Stimulated activated CD8-positive, alpha-beta memory T cell treated with anti-CD3 and anti-CD28 coated beads, Interleukin-7, amount 100 ng/mL, for 24 hours (primary cell): ENCODE measurements around the gene AP2B1.
"Not testable (repeated sequence)": the region's sequence is repeated elsewhere in the genome, so short reads cannot be mapped to it uniquely, and the experiment has no call there.

Experiments
- DNase-seq: peaks from one replicate; pipeline ENCODE4 v3.0.0-alpha.2; 2020; ENCODE audit warnings: low read depth

The AP2B1 gene

DNA sequence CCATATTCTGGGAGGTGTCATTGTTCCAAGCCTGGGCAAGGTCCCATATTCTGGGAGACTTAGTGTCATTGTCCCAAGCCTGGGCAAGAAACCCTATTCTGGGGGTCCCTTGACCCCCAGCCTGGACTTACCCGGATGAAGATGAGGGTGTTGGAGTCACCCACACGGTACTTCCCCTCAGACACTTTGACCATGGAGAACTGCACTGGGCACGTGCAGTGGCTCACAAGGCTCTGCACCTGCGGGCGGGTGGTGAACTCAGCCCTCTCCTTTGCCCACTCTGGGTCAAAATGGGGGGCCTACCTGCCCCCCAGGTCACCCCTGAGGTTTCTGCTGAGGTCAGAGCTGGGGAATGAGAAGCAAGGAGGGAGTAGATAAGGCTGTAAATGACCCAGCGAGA, 161.9 kb downstream of the AP2B1 start:
- DNase-seq: no peak

DNA sequence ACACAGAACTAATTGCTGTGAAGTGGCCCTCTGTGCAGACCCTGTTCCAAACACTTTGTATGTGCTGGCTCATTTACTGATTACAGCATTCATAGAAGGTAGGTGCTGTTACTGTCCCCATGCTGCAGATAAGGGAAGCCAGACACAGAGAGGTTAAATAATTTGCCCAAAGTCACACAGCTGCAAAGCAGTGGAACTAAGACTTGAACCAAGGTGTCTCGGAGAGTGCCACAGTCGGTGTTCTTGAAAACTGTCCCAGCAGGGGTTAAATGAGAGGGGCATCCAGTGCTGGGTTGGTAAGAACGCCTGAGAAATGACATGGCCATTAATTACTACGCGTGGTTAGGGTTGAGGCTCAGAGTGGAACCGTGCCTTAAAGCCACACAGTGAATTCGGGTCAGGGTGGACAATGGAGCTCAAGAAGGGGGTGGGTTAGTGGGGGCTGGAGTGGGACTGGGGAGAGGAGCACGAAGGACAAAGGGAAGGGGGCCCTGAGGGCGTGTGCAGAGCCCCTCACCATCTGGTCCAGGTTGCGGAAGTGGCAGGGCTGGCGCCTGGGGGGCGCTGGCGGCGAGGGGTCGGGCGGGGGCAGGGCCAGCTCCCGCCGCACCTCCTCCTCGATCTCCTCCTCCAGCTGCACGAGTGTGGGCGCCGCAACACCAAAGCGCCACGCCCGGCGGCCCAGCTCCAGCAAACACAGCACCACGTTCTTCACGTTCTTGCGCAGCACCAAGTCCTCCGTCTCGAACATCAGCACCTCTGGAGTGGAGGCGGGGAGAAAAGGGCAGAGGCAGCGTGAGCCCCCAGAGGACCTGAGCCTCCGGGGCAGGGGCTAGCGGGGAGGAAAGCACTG, 162.7 kb downstream of the AP2B1 start:
- DNase-seq: no peak

DNA sequence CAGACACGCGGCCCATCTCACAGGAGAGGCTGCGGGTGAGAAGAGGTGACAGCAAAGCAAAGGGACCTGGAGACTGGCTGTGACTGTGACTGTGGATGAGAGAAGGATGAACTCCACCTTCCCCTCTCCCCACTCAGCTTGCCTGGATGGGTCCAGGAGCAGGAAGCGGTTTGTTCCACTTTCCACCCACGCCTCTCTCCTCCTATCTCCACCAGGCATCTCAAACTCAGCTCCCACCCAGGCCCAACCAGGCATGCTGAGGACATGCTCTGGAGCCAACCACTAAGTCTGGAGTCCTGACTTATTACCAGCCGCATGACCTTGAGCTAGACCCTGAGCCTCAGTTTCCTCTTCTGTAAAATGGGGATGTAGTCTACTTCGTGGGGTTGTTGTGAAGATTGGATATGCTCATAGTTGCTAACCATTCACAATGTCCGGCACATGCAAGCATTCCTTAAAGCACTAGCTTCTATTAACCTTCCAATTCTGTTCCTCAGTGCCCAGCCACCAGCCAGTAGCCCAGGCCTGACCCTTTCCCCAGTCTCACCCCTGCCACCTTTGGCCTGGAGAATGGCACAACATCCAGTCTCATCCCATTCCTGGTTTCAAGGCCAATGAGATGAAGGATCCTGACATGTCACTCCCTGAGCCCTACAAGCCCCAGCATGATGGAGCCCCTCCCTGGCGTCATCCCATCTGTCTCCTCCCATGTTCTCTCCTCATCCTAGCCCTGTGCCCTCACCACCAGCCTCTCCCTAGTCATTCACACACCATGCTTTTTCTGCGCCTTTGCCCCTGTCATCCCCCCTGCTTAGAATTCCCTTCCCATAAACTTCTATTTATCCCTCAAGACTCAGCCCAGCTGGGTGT, 163.6 kb downstream of the AP2B1 start:
- no peak for DNase-seq

DNA sequence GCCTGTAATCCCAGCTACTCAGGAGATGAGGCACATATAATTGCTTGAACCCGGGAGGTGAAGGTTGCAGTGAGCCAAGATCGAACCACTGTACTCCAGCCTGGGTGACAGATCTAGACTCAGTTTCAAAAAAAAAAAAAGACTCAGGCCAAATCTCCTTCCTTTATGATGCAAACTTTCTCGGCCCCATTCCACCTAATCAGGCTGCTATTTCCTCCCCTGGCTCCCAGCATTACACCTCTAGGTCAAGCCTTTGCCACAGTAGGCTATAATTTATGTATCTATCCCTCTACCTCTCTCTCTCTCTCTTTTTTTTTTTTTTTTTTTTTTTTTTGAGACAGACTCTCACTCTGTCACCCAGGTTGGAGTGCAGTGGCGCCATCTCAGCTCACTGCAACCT, 164.4 kb downstream of the AP2B1 start:
- DNase-seq: not testable (repeated sequence)

DNA sequence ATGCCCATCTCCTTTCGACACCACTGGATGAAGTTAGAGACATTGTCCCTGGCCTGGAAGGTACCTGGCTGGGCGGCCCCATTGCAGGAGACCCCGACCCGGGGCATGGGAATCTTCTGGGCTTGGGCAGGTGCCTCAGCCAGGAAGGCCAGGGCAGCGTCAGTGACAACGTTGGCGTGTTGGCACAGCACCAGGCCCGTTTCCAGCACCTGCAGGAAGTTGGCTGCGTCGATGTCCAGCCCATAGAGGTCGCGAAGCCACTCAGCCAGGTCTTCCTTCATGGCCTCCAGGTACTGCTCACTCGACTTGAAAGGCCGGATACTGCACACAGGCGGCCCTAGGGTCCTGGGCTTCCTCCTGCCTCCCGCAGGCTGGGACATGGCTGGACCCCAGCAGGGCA, 165.3 kb downstream of the AP2B1 start:
- DNase-seq: no peak

DNA sequence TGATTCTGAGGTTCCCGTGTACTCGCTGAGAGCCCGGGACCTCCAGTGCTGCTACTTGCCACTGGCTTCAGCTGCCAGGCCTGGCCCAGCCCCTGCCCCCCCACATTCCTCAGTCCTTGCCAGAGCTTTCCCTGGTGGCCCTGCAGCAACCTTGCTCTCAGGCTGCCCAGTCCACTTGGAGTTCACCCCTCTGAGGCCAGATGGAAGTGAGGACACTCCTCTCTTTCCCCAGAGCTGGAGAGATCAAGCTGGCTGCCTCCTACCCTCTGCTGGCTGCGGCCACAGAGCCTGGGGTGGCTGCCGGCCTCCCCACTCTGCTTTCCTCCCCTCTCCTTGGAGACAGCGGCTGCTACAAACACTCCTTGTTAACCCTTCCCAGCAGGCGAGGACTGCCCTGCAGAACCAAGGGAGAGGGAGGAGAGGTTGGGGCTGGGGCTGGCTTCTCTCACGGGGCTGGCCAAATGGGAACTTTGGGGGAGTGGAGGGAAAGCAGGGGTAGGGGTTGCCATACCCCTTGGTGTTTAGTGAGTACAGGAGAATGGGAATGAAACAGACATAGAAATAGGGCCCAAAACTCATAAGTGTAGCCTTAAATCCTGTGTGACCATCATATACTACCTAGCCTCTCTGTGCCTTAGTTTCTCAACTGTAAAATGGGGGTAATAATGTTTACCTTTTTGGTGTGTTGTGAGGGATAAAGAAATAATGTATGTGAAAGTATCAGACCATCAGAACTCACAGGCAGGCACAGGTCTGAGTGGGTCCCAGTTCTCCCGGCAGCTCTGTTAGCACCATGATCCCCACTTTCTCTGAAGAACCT, 166.0 kb downstream of the AP2B1 start, which contains the start of gene GAS2L2:
GAS2L2 (minus strand) TSS at position 295 of the 820 bp plus-strand sequence. CDS start 389 bp downstream, outside the sequence.
- DNase-seq: no peak

- DNase-seq: no peak
These were observed 170.1 kb downstream of the AP2B1 start for GRCh38 chr17:35757243-35757642.

DNA sequence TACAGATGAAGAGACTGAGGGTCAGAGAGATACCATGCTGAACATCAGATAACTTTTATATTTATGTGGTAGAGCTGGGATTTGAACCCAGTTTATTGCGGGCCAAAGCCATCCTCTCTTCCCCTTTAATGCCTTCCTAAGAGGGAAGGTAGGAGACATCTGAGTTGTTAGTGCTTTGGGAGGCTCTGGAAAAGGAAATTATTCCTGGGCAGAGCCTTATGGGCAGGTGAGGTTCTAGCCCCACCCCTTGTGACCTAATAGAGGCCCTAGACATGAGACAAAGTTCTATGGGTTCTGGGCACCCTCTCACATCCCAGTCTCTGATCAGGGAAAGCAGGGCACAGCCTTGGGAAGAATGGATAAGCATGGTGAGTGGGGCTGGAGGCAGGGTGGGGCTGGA, 173.5 kb downstream of the AP2B1 start, which contains the start of gene C17orf50:
C17orf50 (plus strand) TSS at position 301 of the 400 bp plus-strand sequence; CDS start at position 356, 55 bp downstream.
- no peak for DNase-seq

DNA sequence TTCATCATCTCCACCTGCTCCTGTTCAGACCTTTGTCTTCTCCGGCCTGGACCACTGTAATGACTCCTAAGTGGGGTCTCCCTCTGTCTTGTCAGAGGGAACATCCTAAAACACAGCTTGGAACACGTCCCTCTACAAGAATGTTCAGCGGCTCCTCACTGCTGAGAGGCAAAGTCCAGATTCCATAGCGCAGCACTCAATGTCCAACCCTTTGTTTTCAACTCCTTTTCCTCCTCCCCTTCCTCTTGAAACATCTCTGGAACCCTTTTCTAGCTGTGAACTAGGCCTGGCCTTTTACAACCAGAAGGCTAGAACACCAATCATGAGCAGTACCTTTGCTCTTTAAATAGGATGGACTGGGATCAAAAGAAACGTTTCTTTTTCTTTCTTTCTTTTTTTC, 174.5 kb downstream of the AP2B1 start:
- no peak for DNase-seq

GRCh38 chr17:35763767-35764122, 176.6 kb downstream of the AP2B1 start:
- DNase-seq: no peak

GRCh38 chr17:35764123-35764991, 177.2 kb downstream of the AP2B1 start:
- peak; percentile 67 for DNase-seq

DNA sequence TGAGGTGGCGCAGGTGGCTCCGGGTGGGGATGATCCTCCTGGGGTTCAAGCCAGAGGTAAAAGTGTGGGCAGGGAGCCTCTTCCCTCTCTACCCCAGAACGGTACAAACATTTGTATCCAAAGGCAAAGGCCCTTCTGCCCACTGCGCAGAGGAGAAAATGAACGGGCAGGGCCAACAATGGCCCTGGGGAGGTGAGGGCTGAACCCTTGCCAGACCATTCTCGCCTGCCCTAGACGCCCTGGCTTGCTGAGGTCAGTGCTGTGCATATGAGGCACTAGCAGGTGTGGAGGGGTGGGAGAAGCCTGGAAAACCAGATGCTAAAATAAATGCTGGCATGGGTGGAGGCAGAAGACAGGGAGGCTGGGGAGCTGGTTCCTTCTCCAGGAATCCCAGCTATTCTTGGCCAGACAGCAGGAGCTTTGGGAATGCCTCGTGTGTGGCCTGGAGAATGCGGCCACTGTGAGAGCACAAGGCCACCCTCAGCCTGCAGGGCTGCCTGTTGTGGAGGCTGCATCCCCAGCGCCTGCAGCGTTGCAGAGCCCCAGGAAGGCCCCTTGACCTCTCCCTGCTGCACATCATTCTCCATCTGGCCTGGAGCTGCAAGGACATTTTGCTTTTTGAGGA, 178.1 kb downstream of the AP2B1 start:
- no peak for DNase-seq

DNA sequence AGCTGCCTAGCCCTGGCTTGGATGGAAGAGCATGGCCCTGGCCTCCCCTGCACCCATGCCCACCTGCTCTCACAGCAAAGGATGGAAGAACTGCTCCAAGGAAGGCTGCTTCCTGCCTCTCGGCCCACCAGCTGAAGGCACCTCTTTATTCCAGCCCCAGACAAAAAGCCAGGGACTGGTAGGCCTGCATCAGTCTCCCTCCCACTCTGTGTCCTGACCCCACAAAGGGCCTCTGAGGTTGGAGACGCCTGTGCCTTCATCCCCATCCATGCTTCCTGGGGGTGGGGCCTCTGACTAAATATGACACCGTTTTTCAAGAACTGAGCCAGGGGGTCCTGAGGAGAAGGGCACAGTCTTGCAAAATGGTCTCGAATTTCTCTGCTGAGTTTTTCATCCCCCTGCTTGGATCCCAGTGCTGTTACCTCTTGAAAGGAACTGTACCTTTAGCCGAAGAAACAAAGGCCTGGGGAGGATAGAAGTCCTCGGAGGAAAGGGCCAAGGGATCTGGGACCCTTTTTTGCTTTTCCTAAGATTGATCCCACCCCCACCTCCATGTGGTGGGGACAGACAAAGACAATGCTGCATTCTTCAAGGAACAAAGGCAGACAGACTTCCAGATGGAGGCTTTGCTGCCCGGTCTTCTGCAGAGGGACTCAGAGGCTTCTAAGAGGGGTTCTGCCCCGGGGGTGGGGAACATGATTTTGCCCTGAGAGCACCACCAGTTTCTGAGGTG, 178.8 kb downstream of the AP2B1 start:
- DNase-seq: no peak

DNA sequence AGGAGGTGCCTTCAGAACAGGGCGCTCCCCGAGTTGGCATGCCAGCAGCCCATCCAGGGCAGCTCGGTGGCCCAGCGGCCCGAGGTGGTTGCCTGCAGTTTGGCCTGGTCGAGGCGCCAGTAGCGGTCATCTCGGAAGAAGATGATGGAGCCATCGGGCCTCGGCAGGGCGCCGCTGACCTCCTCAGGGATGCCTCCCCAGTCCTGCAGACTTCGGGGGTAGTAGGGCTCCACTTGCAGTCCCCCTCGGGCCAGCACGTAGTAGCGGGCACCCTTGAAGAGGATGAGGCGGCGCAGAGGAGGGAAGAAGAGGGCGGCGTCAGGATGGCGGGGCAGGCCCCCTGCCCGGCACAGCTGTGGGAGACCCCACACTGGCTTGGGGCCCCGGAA, 179.4 kb downstream of the AP2B1 start:
- no peak for DNase-seq

DNA sequence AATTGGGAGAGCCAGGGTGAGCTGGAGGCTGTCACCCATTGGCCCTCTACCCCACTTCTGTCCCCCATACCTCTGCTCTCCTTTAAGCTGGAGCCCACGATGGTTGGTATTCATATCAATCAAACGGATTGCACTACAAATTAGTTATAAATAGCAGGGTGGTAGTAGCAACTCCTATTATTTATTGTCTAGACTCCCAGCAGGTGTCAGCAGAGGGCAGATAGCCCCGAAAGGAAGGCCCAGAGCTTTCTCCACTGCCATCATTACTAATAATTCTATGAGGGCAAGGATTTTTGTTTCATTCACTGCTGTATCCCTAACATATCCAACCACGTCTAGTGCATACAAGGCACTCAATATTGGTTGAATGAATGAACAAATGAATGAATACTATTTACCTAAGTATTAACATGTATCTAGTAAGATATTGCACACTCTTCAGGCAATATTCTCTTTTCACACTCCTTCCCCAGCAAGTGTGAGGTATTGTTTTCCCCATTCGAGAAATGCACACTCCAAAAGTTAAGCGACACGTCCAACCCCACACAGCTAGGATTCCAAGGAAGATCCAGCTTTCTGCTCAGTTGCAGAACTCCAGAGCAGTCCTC, 179.9 kb downstream of the AP2B1 start:
- no peak for DNase-seq

- DNase-seq: no peak
These were observed 181.7 kb downstream of the AP2B1 start for GRCh38 chr17:35768797-35769196.

DNA sequence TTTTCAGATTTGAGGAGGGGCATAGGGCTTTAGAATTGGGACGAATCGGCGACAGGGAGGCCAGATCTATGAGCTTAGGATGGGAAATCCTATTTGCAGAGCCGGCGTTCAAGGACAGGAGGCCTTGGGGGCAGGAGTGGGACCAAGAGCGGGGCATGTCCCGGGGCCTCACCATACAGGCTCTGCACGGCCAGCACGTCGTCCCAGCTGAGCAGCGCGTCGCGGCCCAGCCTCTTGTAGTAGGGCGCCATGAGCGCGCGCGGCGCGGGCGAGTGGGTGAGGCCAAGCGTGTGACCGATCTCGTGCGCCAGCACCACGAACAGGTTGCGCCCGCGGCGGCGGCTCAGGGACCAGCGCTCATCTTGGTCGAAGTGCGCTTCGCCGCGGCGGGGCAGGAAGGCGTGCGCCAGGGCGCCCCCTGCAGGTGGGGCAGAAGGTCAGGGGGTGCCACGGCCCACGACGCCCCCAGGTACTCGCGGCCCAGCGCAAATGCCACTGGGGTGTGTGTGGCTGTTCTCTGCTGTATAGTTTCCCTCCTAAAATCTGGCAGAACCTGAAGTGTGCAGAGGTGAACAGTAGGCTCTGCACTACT, 182.9 kb downstream of the AP2B1 start:
- DNase-seq: no peak

DNA sequence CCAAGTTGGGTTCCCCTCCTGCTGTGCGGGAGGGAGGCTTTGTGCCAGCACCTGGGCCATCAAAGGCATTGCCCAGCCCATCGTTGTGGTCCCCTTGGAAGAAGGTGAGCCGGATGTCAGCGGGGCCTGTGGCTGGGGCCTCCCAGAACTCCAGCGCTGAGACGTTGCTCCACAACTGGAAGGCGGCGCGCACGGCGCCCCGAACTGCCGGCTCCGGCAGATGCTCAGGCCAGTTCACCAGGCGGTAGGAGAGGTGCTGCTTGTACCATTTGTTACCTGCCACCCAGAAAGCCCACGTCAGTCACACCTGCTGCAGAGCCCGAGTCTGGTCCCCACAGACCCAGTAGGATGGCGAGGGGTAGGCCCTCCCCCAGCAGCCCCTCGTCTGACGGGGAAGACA, 186.0 kb downstream of the AP2B1 start:
- DNase-seq: no peak
